HG03558 (cell line): ENCODE data around the gene KDM7A.
"Not testable (repeated sequence)": the region's sequence is repeated elsewhere in the genome, so short reads cannot be mapped to it uniquely, and the experiment has no call there.

Source experiments
- ATAC-seq: cut with Tn5 transposase; IDR thresholded peaks from one replicate; pipeline ENCODE4 v1.9.1; 2021; ENCODE audit warnings: moderate number of reproducible peaks; ENCODE audit not compliant: unreplicated experiment; ENCODE audit errors: extremely low read depth

The KDM7A gene

DNA sequence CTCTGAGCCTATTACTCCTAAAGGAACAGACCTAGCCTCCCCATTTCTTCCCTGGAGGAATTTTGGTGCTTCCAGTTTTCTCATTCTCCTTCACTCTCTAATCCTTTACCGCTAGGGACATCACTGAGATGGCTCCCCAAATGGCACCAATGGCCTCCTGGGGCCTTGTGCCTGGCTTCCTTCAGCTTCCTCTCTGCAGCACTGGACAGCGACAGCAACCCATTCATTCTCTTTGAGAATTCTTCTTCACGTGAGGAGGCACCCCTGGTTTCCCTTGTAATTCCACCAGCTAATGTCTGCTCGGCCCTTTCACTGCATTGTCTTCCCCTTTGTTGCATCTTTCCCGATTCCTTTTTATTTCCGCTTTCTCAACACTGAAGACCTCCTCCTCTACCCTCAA is 24.6 kb upstream of the KDM7A start:
- no peak for ATAC-seq

DNA sequence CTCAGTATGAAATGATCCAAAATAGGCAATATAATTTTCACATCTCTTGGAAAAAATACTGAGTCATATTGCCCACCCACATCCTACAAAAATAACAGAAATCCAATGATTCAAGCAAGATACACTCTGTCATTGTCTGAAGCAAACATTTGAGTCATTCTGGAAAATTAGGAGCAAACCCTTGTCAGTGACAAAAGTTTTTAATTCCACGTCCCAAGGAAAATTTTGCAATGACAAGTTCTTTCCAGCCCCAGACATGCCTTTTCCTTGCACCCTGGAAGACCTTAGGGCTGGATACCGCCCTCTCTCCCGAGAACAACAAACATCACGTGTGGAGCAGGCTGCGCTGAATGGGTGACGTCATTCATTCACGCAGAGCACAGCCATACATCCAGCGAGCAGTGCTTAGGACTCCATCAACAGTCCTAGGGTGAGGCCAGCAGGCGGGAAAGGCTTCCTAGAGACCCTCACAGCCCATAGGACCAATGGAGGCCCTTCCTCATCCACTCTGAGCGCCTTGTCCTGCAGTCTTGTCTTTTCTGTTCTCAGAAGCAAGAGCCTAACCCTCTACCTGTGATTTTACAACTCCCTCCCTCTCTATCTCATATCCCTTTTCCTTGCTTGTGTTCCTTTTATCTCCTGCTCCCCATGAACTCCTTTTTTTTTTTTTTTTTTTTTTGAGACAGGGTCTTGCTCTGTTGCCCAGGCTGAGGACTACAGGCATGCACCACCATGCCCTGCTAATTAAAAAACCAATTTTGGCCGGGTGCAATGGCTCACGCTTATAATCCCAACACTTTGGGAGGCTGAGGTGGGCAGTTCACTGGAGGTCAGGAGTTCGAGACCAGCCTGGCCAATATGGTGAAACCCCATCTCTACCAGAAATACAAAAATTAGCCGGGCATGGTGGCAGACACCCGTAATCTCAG is 23.5 kb upstream of the KDM7A start:
- ATAC-seq, result no peak

DNA sequence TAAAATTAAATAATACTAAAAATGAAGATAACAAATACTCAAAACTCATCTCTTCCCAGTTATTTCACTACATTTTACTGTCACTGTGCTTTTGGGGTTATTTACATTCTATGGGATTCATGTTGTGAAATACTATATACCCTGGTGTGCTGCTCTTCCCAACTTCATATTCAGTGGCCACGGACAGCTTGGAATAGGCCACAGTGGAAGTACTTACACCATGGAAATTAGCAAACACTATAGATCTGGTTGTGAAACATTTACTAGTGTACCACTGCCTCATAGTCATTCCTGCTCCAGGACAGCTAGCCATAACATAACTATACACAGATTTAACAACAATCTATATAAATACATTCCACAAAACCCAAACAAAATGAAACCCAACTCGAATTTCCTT is 21.2 kb upstream of the KDM7A start:
- ATAC-seq, result no peak

DNA sequence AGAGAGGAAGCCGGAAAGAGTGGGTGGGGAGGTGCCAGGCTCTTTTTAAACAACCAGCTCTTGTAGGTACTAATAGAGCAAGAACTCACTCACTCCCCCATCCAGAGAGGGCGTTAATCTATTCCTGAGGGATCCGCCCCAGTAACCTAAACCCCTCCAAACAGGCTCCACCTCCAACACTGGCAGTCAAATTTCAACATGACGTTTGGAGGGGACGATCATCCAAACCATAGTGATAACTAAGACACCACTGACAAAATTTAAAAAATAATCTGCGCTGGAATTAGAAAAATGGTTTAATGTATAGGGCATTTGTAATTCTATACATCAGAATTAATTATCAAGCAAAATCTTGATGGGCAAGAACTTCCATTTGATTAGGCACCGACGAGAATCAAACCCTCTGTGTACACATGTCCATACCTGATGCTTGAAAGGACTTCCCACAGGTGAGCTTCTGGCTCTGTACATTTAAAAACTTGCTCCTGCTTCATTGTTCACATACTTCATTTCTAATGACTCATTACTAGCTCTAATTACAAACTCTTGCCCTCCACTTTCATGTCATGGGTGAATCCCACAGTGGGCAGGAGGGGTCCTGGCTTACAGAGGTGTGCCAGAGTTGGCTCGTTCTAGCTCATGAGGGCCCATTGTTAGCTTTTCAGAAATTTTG is 20.6 kb upstream of the KDM7A start:
- no peak for ATAC-seq

DNA sequence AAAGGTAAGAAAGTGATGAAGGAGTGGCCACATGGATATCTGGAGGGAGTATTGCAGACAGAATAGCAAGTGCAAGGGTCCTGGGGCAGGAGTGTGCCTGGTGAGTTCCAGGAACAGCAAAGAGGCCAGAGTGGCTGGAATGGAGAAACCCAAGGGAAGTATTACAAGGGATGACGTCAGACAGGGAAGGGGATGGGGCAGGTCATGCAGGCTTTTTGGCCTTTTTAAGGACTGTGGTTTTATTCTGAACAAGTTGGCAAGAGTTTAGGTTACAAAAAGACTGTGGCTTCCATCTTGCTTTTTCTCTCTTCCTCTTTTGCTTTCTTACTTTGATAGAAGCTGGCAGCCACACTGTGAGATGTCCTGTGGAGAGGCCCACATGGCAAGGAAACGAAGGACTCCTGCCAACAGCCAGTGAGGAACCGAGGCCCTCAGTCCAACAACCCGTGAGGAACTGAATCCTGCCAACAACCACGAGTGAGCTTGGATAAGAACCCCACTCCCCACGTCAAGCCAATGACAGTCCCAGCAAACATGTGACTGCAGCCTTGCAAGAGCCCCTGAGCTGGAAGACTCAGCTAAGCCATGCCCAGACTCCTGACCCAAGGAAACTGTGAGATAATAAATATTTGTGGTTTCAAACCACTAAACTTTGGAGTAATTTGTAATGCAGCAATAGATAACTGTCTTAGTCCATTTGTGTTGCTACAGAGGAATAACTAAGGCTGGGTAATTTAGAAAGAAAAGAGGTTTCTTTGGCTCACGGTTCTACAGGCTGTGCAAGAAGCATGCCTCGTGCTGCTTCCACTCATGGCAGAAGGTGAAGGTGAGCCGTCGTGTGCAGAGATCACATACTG is 19.8 kb upstream of the KDM7A start:
- no peak for ATAC-seq

DNA sequence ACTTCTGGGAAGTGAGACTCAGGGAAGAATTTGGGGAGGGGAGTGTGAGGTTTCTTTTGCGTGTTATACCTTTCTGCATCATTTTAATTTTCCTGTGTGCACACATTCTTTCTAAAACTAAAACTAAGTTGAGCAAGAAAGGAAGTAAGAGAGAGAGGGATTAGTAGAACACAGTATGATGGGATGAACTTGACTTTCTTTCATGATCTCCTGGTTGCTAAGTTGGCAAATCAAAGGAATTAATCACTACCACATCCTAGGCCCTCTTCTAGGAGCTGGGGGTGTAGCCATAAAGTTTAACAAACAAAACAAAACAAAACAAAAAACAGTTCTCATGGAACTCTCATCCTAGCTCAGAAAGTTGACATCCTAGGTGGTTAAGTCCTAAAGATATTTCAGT is 19.1 kb upstream of the KDM7A start:
- no peak for ATAC-seq

DNA sequence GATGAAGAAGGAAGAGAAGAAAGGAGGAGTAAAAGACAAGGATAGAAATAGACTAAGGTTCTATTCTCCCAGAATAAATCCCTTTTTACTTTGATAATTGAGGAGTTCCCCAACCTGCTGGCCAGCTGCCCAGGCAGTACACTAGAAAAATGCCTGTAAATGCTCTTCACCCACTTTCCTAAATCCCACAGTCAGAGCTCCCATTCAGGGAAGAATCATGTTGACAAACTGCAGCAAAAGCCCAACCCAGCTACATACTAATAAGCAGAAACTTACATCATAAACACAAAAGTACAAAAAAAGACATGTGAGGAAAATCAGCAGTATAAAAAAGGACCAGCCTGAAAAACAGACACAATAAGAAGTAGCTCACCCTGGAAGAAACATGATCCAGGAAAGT is 15.8 kb upstream of the KDM7A start:
- ATAC-seq, result no peak

DNA sequence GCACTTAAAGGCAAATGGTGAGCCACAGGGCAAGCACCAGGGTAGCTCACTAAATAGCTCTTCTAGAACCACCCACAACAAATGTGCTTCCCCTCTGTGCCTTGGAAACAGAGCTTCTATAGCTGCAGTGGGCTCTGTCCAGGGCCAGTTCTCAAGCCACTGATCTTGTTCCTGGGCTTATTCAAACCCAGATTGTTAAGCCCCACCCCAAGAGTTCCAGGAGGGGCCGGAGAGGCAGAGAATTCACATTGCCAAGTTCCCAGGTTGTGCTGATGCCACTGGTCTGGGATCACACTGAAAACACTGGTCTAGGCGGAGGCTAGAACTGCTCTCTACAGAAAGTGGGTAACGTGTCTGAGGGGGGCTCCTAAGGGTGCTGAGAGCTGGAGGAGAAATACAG is 15.4 kb upstream of the KDM7A start:
- ATAC-seq, result no peak

DNA sequence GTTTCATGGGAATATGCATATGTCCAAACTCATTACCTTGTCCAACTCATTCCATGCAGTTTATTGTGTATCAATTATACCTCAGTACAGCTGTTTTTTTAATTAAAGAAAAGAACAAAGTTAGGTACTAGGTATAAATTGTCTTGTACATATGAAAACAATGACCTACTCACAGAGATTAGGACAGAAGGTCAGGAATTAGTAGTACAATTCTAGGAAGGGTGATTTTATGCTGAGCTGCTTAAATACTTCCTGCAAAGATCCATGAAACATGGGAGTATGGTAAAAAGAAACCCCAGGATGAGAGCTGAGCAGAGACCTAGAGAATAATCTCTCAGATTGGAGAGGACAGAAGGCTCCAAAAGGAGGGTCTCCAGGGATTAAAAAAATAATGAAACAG is 13.8 kb upstream of the KDM7A start:
- ATAC-seq, result no peak

DNA sequence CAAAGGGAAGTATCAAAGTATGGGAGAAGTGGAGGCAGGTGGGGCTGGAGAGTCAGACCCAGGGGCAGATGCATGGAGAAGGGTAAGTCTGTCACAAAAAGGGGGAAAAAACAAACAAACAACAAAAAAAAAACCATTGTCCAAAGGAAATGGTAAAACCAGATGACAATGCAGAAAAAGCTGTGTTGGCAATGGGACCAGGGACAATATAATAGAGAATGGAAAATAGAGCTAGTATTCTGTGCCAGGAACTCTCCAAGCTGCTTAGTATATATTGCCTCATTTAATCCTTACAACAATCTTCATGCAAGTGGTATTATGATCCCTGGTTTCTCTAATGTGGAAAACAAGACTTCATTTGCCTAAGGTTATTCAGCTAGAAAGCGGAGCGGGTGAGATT is 13.1 kb upstream of the KDM7A start:
- no peak for ATAC-seq

DNA sequence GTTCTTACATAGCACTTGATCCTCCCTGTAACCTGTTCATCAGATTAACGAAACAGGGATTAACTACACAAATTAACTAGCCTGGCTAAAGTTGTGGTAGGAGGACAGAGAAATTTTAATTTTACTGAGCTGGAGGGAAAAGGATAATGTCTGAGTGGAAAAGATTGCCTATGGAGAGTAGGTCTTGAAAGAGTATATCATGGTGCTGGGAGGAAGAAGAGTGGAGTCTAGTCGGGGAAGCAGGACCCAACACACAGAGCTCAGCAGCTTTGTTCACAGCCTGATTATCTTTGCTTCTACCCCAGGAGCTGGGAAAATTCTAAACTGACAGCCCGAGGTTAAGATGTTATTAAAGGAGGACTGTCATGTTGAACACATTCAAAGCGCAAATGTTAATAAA is 6.1 kb upstream of the KDM7A start:
- no peak for ATAC-seq

DNA sequence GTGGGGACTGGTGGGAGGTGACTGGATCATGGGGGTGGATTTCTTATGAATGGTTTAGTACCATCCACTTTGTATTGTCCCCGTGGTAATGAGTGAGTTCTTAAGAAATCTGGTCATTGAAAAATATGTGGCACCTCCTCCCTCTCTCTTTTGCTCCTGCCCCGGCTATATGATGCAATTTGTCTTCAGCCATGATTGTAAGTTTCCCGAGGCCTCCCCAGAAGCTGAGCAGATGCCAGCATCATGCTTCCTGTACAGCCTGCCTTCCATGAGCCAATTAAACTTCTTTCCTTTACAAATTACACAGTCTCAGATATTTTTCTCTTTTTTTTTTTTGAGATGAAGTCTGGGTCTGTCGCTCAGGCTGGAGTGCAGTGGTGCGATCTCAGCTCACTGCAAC is 2.6 kb upstream of the KDM7A start:
- no peak for ATAC-seq

DNA sequence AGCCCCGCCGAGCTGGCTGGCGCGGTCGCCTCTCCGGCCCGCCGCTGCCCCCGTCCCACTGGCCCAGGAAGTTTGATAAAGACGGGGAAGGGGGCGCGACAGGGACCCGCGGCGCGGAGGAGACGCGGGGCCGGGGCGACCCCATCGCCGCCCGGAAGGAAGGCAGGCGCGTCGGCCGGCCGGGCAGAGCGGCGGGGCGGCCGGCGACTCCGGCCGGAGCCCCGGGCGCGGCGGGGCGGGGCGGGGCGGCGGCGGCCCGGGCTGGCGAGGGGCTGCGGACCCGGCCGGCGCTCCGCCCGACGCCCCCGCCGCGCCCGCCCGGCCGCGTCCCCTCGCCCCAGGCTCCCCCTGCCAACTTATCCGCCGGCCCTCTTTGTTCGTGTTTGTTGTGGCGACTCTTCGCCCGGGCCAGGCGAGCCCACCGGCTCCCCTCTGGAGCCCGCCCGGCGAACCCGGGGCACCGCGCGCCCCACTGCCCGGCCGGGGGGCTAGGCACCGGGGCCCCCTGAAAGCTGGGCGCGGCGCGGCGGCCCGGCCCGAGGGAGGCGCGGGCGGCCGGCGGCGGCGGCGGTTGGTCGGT is 571 bp downstream of the KDM7A start:
- ATAC-seq, result no peak

DNA sequence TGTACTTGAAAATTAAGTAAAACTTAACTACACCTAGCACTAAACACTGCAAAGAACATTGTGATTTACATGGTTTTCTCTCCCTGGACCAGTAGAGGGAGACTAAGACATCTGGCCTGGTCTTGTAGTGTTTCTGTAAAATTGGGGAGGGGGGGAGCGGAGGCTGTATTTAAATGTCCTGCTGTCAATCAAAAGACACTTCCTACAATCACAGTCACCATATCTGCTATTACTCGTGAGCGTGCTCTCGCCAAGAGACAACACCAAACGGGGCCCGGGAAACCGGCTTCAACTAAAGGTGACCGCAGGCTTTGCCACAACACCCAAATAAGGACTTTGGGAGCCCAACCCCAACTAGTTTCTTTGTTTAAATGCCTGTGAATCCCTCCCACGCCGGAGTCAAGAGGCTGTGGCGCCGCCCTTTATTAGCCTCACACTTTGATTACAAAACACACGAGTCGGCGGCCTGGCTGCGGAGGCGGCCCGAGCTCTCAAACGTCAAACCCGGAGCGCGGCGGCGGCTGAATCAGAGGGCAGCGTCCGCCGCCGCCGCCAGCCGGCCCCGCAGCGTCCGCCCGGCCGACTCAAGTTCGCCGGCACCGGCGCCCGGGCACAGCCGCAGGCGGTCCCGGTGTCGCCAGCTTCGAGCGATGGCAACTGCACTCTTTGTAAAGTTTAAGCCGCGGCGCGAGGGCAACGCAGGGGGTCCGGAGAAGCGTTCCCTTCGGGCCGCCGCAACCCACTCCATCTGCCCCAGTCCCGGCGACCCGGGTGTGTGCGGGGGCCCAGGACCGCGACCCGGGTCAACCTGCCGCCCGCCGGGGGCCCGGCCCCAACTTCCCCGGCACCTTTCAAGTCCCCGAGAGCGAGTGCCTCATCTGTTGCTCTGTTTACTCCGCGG is 1.3 kb downstream of the KDM7A start:
- ATAC-seq, result no peak

DNA sequence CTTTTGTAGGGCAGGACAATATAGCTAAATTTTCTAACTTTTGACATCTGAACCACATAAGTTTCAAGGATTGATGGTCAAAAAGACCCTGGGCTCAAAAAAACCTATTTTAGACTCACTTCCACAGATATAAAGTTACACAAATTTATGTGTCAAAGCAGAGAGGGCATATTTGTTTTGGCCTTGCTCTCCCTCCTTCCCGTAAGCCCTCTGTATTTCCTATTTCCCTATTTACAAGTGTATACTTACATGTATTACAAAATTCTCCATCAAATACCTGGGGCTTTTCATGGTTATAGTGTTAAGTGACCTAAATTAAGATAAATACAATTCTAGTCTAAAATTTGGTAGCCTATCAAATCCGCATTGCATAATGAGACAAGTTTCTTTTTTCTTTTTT is 2.6 kb downstream of the KDM7A start:
- ATAC-seq, result no peak

DNA sequence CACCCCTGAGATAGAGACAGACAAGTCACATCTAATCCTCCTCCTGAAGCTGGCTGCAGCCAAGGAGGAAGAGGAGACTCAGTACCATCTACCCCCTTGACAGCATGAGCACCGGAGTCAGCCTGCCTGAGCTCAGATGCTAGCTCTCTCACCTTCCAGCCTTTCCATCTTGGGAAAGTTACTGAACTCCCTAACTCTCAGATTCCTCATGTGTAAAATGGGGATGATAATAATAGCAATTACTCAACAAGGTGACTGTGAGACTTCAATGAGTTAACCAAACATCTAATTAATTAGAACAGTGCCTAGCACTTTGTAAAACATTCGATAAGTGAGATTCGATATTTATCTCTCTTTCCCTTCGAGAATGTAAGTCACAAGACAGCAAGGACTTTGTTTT is 6.4 kb downstream of the KDM7A start:
- no peak for ATAC-seq

DNA sequence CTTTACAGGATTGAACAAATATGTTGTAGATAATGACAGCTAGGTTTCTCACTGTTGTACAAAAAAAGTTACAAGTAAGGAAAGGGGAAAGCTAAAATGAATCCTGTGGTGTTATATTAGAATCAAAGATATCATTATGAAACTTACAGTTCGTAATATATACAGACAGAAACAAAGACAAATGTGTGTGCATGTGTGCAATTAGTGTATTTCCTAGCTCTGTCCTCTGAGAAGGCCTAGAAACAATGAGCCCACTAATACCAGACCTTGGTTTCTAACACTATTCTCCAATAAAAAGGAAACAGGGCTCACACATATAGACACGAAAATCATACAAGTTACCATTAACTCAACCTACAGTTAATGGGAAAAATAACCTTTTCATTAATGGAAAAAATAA is 8.0 kb downstream of the KDM7A start:
- no peak for ATAC-seq

DNA sequence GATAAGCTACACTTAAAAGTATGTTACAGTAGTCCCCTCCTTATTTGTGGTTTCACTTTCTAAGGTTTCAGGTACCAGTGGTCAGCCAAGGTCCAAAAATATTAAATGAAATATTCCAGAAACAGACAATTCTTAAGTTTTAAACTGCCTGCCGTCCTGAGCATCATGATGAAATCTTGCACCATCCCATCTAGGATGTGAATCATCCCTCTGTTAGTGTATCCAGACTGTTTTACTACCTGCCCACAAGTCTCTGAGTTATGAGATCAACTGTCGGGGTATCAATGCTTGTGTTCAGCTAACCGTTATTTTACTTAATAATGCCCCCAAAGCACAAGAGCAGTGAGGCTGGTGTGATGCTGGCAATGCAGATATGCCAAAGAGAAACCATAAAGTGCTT is 11.4 kb downstream of the KDM7A start:
- no peak for ATAC-seq

DNA sequence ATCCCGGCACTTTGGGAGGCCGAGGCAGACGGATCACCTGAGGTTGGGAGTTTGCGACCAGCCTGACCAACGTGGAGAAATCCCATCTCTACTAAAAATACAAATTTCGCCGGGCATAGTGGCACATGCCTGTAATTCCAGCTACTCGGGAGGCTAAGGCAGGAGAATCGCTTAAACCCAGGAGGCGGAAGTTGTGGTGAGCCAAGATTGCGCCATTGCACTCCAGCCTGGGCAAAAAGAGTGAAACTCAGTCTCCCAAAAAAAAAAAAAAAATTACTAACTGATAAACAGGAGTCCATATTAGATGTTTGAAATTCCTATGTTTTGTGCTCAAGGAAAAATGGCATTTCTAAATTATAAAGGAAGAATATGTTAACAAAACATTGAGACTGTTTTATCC is 14.7 kb downstream of the KDM7A start:
- not testable (repeated sequence) for ATAC-seq

DNA sequence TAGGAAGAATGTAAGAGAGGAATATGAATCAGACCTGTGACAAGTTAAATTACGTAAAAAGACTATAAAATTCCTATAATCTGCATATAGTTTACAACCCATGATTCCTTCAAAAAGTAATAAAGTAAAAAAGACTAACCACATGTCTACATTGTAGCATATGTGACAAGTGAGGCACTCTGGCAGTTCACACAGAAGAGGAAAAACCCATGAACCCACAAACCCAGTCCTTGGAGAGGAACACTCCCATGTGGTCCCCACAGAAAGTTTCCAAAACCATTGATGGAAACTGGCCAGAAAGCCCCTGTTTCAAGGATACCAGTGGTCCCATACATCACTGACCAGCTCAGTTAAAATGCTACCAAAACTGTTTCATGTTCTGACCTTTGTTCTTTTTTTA is 15.7 kb downstream of the KDM7A start:
- no peak for ATAC-seq
